Cardiac septum (tissue), 1 donor: Measurements from ENCODE around the gene SFRP2. TPM values are rescaled to one million over a fixed set of nuclear protein-coding genes. Genes with fewer than 3 reads are reported as not detected.

Experiments used
- DNase-seq: peaks from one replicate; pipeline ENCODE4 v3.0.0-alpha.2; 2020; ENCODE audit warnings: low spot score
- intact Hi-C: fragments of 100-400 bp; cut with DNase I; formaldehyde crosslinking; loops from one replicate; pipeline ENCODE4 v1.14.0; 2022
- total RNA-seq: library from RNA; stranded (reverse); fragmentation: NEBNext Ultra II Directional; extraction: Animal tissue kit (Norgen Biotek cat#: 25700); gene quantifications from one replicate; pipeline ENCODE4 v1.2.1, GENCODE V29; 2021
- donor health status: DM: no; HTN: no; CAD: no.

Gene SFRP2
- total RNA-seq, 1 donor from 2014 or later: 2.1 TPM

- no peak for DNase-seq
- intact Hi-C loops: loop anchor here (5.0 to 10.0 kb wide), 2 partner anchors 110 to 403 kb away; partner anchors contain the start of gene MND1
Measured at GRCh38 chr4:153747406-153747955, 41.4 kb downstream of the SFRP2 start.

- intact Hi-C loops: loop anchor here (5.0 to 10.0 kb wide), 2 partner anchors 108 to 401 kb away; partner anchors contain the start of gene MND1
- DNase-seq: no peak
Measured at GRCh38 chr4:153745651-153746050, 43.2 kb downstream of the SFRP2 start.

GRCh38 chr4:153741541-153741940 is 47.3 kb downstream of the SFRP2 start:
- no peak for DNase-seq
- intact Hi-C loops: loop anchor here (10.0 kb wide), 1 partner anchor 397 kb away; the partner anchor contains the start of gene MND1

- no peak for DNase-seq
- intact Hi-C loops: no loop called here
Measured at GRCh38 chr4:153735906-153736461, 52.9 kb downstream of the SFRP2 start.

- no peak for DNase-seq
- intact Hi-C loops: no loop called here
Measured at GRCh38 chr4:153733751-153734448, 55.0 kb downstream of the SFRP2 start.

GRCh38 chr4:153731239-153731638 is 57.6 kb downstream of the SFRP2 start:
- intact Hi-C loops: no loop called here

More at GRCh38 chr4:153731239-153731638, 57.6 kb downstream of the SFRP2 start:
- DNase-seq: no peak

Other genes starting within 250 kb of the SFRP2 start
- gene TLR2, start 104.8 kb downstream of the SFRP2 start, total RNA-seq: 5.1 TPM
- 1.00 TPM for gene RNF175, start 29.1 kb downstream of the SFRP2 start, total RNA-seq